Measurements from ENCODE around the gene MBD5.

MBD5 gene

DNA sequence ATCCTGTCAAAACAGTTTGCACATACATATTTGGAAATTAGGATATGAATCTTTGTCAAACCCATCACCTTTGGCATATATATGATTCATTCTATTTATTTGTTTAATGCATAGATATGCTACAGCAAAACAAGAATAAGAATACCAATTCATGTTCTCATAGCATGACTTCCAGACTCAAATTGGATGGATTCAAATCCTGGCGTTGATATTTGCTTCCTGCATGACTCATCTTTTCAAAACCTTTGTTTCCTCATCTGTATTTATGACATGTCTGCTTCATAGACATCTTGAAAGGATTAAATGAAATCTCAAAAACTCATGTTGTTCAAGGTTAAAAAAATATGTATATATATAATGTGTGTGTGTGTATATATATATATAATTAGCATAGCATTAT, 261.3 kb downstream of the MBD5 start:
- Histone ChIP-seq H3K4me2 (no peak overlapping the region), H3K27ac (no peak overlapping the region), H3K79me2 (ENCODE audit: insufficient read depth, low read depth) (no peaks in the 10 kb centered on the region), H2AFZ (ENCODE audit: low read depth) (no peak overlapping the region), H3K27me3 (ENCODE audit: insufficient read depth, low read depth) (no peaks in the 10 kb centered on the region), H3K4me1 (ENCODE audit: low read depth, poor library complexity, severe bottlenecking) (peaks cover 7% of the 10 kb centered on the region), H3K9ac (no peak overlapping the region), H3K36me3 (ENCODE audit: insufficient read depth) (no peaks in the 10 kb centered on the region), H4K20me1 (ENCODE audit: insufficient read depth) (no peaks in the 10 kb centered on the region), H3K4me3 (IDR thresholded peaks at IDR 0.05; ENCODE audit: insufficient read depth, low read depth, low read length) (no peak overlapping the region)
- TF ChIP-seq, protein P1, sequence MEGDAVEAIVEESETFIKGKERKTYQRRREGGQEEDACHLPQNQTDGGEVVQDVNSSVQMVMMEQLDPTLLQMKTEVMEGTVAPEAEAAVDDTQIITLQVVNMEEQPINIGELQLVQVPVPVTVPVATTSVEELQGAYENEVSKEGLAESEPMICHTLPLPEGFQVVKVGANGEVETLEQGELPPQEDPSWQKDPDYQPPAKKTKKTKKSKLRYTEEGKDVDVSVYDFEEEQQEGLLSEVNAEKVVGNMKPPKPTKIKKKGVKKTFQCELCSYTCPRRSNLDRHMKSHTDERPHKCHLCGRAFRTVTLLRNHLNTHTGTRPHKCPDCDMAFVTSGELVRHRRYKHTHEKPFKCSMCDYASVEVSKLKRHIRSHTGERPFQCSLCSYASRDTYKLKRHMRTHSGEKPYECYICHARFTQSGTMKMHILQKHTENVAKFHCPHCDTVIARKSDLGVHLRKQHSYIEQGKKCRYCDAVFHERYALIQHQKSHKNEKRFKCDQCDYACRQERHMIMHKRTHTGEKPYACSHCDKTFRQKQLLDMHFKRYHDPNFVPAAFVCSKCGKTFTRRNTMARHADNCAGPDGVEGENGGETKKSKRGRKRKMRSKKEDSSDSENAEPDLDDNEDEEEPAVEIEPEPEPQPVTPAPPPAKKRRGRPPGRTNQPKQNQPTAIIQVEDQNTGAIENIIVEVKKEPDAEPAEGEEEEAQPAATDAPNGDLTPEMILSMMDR (conservative IDR thresholded peaks at IDR 0.05; ENCODE audit: low read depth, low read length), result no peak

DNA sequence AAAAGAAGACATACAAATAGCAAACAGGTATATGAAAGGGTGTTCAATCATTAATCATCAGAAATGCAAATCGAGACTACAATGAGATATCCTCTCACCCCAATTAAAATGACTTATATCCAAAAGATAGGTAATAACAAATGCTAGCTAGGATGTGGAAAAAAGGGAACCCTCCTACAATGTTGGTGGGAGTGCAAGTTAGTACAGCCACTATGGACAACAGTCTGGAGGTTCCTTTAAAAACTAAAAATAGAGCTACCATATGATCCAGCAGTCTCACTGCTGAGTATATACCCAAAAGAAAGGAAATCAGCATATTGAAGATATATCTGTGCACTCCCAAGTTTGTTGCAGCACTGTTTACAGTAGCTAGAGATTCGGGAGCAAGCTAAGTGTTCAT, 271.5 kb downstream of the MBD5 start:
- Histone ChIP-seq H3K27ac (no peak overlapping the region), H3K9ac (no peak overlapping the region), H4K20me1 (ENCODE audit: insufficient read depth) (no peaks in the 10 kb centered on the region), H3K4me3 (IDR thresholded peaks at IDR 0.05; ENCODE audit: insufficient read depth, low read depth, low read length) (no peak overlapping the region), H3K4me2 (no peak overlapping the region), H3K27me3 (ENCODE audit: insufficient read depth, low read depth) (no peaks in the 10 kb centered on the region), H3K79me2 (ENCODE audit: insufficient read depth, low read depth) (no peaks in the 10 kb centered on the region), H3K36me3 (ENCODE audit: insufficient read depth) (no peaks in the 10 kb centered on the region), H3K4me1 (ENCODE audit: low read depth, poor library complexity, severe bottlenecking) (no peaks in the 10 kb centered on the region), H2AFZ (ENCODE audit: low read depth) (no peak overlapping the region)
- TF ChIP-seq, protein P1 (conservative IDR thresholded peaks at IDR 0.05; ENCODE audit: low read depth, low read length), result no peak

DNA sequence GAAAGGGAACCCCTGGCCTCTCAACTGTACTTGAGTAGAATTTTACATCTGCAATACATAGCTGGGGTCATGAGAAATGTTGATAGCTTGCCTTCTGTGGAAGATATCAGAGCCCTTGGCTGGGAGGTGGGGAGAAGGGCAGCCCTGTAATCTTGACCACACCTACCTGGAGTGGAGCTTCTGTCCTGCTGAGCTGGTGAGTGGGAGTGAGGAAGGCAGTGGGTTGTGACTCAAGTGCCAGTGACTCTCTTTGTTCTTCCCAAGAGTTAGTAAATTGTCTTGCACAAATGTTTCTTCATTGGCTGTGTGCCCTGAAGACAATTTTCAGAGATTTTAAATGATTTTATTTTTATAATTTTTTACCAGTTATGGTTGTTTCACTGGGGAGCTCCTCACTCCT, 277.3 kb downstream of the MBD5 start:
- TF ChIP-seq, protein P1 (conservative IDR thresholded peaks at IDR 0.05; ENCODE audit: low read depth, low read length), result no peak

DNA sequence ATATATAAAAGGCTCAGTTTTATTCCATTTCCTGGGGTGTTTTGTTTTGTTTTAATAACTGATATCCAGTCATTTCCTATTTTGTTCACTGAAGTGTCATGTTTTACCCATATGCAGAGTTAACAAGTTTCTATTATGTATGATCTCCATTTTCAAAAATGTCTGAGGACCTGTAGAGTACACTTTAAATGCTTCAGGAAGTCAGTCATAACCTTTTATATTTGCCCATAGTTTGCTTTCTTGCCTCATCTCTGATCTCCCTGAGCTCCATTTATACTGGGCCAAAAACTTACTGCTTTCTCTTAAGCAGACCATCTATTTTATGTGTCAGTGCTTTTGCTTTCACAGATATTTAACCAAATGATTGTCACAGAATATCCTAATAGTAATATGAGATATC, 278.7 kb downstream of the MBD5 start:
- TF ChIP-seq, protein P1 (conservative IDR thresholded peaks at IDR 0.05; ENCODE audit: low read depth, low read length), result no peak
- Histone ChIP-seq H3K27ac (no peak overlapping the region), H3K9ac (no peak overlapping the region), H3K4me1 (ENCODE audit: low read depth, poor library complexity, severe bottlenecking) (no peaks in the 10 kb centered on the region), H4K20me1 (ENCODE audit: insufficient read depth) (no peaks in the 10 kb centered on the region), H3K4me2 (no peak overlapping the region), H3K79me2 (ENCODE audit: insufficient read depth, low read depth) (no peaks in the 10 kb centered on the region), H3K36me3 (ENCODE audit: insufficient read depth) (no peaks in the 10 kb centered on the region), H3K27me3 (ENCODE audit: insufficient read depth, low read depth) (no peaks in the 10 kb centered on the region), H2AFZ (ENCODE audit: low read depth) (no peak overlapping the region), H3K4me3 (IDR thresholded peaks at IDR 0.05; ENCODE audit: insufficient read depth, low read depth, low read length) (no peak overlapping the region)

More for the DNA sequence above, 277.3 kb downstream of the MBD5 start:
- H2AFZ ChIP-seq (ENCODE audit: low read depth), result no peak overlapping the region
- no peaks in the 10 kb centered on the region for H4K20me1 ChIP-seq (ENCODE audit: insufficient read depth)
- H3K27me3 ChIP-seq (ENCODE audit: insufficient read depth, low read depth), result no peaks in the 10 kb centered on the region
- no peak overlapping the region for H3K4me2 ChIP-seq
- H3K4me1 ChIP-seq (ENCODE audit: low read depth, poor library complexity, severe bottlenecking), result no peaks in the 10 kb centered on the region
- no peak overlapping the region for H3K27ac ChIP-seq
- H3K4me3 ChIP-seq (IDR thresholded peaks at IDR 0.05; ENCODE audit: insufficient read depth, low read depth, low read length), result no peak overlapping the region
- H3K9ac ChIP-seq, result no peak overlapping the region
- H3K79me2 ChIP-seq (ENCODE audit: insufficient read depth, low read depth), result no peaks in the 10 kb centered on the region
- H3K36me3 ChIP-seq (ENCODE audit: insufficient read depth), result no peaks in the 10 kb centered on the region

Measured in KMS-11 (cell line).